H4 (cell line): ENCODE measurements around the gene SPAG16. TPM values are rescaled to one million over a fixed set of nuclear protein-coding genes. Genes with fewer than 3 reads are reported as not detected.

Source experiments
- DNase-seq: peaks from one replicate; pipeline ENCODE4 v3.0.0-alpha.2; 2015; ENCODE audit warnings: low spot score
- total RNA-seq: library from RNA; depleted of rRNA; stranded (reverse); fragments of >200 nt; shearing (Covaris generic); gene quantifications from 2 replicates; pipeline ENCODE4 v1.2.3, GENCODE V29; 2014; rRNA removed

The SPAG16 gene
- total RNA-seq, result 24.8 and 25.1 TPM in 2 replicates

DNA sequence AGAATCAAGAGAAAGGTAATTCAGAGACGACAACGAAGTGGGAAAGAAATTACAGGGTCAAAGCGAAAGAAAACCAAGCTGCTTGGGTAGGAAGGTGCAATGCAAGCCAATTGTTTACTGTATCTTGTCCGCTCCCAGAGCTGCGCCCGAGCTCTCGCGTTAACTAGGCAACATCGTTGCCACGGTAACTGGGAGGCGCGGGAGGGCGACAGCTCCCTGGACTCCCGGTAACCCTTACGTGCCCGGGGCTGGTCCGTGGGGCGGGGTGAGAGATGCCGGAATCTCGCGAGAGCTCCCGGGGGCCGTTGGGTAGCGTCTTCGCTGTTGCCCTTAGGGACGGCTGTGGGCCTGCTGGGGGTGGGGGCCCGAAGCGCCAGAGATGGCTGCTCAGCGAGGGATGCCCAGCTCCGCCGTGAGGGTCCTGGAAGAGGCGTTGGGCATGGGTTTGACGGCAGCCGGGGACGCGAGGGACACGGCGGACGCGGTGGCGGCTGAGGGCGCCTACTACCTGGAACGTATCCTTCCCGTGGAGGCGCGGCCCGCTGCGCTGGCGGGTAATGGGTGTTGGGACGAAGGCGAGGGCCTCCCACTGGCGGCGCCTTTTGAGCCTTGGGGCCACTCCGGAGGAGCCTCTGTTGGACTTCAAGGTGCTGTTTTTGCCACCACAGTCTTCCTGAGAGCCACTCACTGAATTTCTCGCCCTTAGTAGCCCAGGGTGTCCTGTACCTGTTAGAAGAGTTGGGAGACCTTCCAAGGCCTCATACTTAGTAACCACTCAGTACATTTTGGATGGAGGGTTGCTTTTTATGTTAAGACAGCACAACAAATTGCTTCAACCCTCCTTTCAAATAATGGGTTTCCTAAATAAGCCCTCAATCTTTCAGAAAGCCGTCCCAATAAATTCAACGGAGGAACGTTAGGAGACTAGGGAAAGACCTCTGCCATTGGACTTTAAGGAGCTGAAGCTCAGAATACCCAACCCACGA lies at the start of gene SPAG16:
Gene SPAG16, plus strand, starts transcription at position 360 of the 986 bp plus-strand sequence.
- peak; percentile 98 for DNase-seq

DNA sequence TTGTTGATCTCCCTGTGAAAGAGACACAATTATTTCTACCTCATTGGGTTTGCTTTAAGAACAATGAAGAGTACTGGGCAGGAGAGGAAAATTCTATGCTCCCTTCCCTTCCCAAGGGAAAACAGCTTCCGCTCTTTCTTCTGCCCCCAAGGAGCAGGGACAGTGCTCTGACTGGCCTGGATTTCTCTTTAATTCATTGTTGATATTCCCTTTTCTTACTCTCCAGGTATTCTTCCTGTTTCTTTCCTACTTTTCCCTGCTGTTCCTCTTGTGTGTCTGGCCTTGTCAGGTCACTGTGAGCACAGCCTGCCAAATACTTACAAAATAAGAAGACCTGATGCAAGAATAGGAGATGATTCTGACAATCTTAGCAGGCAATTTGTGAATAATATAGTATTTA lies 49.6 kb upstream of the SPAG16 start:
- no peak for DNase-seq

DNA sequence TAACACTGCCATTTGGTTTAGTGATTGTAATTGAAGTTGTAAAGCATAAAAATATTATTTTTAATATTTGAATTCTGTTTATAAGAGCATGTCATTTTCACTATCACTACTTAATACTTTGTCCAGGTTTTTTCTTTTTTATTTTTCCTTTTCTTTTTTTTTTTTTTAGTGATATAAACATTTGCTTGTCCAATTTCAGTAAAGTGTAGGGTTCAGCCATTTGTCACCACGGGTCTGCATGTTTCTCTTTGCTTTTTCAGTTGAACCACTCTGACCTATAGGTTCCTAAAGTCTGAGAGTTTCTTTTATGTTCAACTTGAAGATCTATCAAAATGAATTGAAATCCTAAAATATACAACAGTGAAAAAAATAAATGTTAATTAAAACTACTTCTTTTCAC lies 48.5 kb upstream of the SPAG16 start:
- no peak for DNase-seq

- DNase-seq, result no peak
Measured at GRCh38 chr2:213237251-213237650, 47.0 kb upstream of the SPAG16 start.

GRCh38 chr2:213237787-213238186 lies 46.5 kb upstream of the SPAG16 start:
- no peak for DNase-seq

GRCh38 chr2:213238753-213239495 lies 45.3 kb upstream of the SPAG16 start:
- DNase-seq, result peak; percentile 27

- no peak for DNase-seq
Measured at GRCh38 chr2:213241817-213242216, 42.4 kb upstream of the SPAG16 start.

DNA sequence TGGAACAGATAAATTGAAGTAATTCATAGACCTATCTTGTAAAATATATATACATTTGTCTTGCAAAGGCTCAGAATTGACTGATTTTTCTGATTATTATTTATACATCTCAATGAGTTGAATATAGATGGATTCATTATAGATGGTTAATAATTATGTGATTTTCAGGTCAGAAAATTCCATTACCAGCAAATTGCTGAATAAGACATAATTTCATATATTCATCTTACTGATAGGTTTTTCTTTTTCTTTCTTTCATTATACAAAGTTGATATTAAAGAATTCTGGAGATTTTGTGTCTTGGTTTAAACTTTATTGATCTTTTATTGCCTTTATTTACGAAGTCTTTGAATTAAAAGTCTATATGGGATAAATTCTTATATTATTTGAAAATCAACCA lies 41.6 kb upstream of the SPAG16 start:
- no peak for DNase-seq

DNA sequence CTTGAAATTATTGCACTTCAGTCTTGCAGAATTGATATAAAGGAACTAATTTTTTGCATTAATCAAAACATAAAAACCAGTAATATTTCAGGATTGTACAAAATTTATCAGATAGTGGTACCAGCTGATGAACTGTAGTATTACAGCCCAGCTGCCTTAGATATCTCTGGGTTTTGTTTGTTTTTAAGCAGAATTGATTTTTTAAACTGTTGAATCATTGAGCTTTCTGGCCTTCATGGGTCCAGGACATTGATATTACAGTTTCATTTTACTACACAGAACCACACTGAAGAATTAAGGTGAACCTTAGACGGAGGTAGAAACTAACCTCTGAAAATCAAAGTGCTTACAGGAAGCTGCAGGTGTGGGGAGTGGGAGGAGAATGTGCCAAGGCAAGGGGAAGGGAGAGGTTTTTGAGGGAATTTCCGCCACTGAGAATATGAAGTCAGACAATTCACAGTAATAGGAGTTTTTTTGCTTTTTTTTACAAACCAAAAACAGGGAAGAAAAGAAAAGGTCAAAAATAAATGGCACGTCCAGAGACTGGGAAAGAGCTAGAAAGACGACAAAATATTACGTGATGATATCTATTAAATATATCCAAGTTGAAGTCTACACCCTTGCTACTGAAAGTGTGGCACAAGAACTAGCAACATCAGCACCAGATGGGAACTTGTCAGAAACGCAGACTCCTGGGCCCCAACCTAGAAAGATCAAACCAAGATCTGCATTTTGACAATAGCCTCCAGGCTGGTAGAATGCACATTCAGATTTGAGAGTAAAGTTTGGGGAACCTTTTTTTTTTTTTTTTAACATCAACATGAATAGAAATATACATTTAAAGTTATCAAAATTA lies 40.8 kb upstream of the SPAG16 start:
- DNase-seq, result no peak

DNA sequence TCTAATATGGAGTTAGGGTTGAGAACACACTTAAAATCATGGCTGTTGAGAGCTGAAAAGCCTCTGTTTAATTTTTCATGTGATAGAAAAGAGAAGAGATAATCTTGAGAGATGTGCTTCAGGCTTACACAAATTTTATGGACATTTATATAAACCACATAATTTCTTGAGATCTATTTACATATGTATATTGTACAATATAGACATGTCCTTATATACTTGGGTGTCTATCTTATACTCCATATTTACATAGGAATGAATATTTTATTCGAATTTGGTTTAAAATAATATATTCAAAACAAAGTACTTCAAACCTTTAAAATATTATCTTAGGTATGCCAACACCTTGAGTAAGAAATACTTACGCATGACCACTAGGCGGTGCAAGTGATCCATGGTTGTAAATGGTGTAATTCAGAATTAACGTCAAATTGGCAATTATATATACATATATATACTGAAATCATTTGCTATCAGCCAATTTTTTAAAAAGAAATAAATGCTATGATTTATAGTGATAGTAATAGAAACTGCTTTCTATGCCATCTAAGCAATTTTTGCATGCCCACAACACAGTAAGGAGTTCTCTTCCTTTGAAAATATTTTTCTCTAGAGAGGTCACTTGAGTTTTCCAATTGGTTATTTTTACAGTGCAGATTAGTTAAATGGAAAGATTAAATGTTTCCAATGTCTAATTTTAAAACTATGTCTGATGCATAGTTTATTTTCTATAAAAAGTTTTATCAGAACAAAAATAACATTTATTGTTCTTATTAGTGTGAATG lies 37.6 kb upstream of the SPAG16 start:
- DNase-seq, result peak; percentile 42

DNA sequence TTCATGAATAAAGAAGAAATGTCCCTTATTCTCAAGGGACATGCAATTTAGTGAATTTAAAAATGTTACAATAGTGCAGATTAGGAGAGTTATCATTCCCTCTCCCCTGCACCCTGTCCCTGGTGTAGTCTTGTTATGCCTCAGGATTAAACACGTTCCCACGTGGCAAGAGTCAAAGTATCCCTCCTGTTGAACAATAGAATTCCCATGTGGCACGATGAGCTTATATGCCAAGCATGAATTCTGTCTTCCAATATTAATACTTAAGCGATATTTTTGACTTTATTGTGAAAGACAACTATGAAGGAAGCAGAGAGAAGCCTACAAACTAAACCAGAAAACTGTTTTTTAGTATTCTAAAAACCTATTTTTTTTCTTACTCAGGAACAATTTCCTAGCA lies 36.7 kb upstream of the SPAG16 start:
- no peak for DNase-seq

DNA sequence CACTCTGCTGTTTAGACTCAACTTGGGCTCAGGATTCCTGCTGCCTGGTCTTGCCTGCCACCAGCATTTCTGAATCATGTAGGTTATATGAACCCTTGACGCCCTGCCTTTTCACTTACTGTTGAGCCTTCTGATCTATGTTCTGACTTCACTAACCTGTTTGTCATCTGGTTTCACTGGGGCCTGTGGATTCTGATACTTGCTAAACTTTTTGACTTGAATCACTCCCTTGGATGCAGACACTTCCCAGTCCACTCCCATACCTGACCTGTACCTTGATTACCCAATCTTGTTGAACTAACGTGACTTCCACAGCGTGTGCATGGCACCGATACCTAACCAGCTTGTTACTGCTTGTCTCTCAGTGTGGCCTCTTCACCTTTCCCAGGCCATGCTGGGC lies 35.6 kb upstream of the SPAG16 start:
- DNase-seq, result no peak

- DNase-seq, result no peak
Measured at GRCh38 chr2:213249502-213249901, 34.8 kb upstream of the SPAG16 start.

DNA sequence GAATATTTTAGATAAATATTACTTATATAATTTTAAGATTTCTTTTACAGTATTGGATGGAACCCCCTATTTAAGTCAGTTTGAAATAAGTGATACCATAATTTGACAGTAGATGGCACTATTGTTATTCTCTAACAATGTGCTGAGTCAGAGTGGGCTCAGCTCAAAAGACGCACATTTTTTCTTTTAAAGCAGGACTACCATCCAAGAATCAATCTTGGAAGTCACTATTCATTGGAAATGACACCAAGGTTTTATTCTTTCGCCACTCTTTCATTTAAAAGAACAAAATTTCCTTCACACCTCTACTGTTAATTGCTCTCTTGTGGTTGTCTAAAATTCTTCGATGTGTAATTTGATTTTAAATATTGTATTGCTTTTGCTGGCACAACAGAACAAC lies 32.6 kb upstream of the SPAG16 start:
- peak; percentile 82 for DNase-seq

DNA sequence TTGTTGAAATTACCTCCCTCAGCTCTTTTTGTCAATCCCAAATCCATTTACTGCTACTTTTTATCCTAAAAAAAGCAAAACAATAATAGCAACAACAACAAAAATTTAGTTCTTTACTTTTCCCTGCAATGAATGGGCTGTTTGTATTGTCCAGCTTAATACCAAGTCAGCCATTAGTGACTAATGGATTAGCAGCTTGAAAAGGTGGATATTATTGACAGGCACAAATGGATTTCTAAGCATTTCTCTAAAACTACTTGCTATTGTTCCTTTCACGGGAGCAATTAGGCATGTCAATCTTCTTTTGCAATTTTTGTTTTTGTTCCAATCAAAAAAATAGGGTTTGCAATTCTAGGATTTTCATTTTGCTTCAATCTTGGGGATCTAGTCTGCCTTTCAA lies 32.1 kb upstream of the SPAG16 start:
- DNase-seq, result no peak

DNA sequence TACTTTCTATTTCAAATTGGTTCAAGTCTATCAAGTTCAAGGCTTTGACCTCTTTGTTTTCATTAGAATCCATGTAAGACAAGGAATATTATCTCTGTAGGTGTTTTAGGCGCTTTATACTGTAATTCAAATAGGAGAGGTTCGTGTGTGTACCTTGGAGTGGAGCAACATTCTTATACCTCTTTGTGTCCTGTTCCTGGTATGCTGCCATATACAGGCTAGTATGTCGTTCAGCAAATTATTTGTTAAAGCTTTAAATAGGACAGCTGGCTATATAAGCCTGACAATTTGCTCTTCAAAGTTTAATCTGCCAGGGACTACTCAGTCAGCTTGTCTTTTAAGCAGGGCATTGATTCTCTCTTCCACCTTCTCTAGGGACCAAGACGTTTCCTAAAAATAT lies 31.1 kb upstream of the SPAG16 start:
- DNase-seq, result no peak

DNA sequence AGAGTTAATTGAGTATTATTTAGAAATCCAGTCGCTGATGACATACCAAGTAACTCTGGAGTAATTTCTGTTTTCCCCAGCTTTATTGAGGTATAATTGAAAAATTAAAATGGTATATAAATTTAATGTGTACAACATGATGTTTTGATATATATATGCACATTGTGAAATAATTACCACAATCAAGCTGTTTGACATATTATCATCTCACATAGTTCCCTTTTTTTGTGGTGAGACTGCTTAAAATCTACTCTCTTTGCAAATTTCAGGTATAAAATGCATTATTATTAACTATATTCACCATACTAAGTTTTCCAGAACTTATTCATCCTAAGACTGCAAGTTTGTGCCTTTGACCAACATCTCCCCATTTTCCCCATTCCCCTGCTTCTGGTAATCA lies 25.0 kb upstream of the SPAG16 start:
- no peak for DNase-seq

GRCh38 chr2:213261237-213261636 lies 23.0 kb upstream of the SPAG16 start:
- DNase-seq, result no peak

DNA sequence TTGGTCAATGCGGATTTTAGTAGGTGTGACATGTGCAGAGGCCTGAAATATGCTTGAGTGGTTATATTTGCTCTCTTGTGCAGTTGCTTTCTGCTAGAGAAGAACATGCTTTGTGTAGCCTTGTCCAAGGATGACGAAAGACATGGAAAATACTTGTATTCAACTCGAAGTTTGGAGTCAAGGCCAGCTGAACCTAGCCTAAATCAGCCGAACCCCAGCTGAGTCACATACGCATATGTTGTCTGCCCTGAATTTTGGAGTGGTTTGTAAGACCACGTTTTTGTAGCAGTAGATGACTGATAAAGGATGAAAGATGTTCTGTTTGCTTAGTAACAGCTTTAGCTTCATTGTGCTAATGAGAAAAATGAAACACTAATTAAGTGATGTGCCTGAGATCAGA lies 22.5 kb upstream of the SPAG16 start:
- no peak for DNase-seq

GRCh38 chr2:213265679-213266078 lies 18.6 kb upstream of the SPAG16 start:
- no peak for DNase-seq

GRCh38 chr2:213266421-213266820 lies 17.8 kb upstream of the SPAG16 start:
- no peak for DNase-seq
